ENCODE results near the gene NEUROD2. TPM values are rescaled to one million over a fixed set of nuclear protein-coding genes. Genes with fewer than 3 reads are reported as not detected.

NEUROD2 gene
- total RNA-seq, 1 donor from 2014 or later: not detected

GRCh38 chr17:39639043-39639442, 31.3 kb upstream of the NEUROD2 start:
- DNase-seq (no peak), ATAC-seq (no peak)
- Histone ChIP-seq H3K36me3 (no peaks in the 10 kb centered on the region), H3K27ac (no peak overlapping the region), H3K9me3 (no peaks in the 10 kb centered on the region), H3K4me3 (no peak overlapping the region), H3K27me3 (ENCODE audit: low read depth) (no peaks in the 10 kb centered on the region), H3K4me1 (peaks cover 80% of the 10 kb centered on the region)
- intact Hi-C loops (cut with DNase I): no loop called here
- TF ChIP-seq CTCF (IDR thresholded peaks at IDR 0.05): no peak

GRCh38 chr17:39638317-39638716, 30.6 kb upstream of the NEUROD2 start:
- peak overlapping the region; percentile 71 for H3K4me3 ChIP-seq
- no peaks in the 10 kb centered on the region for H3K27me3 ChIP-seq (ENCODE audit: low read depth)
- no peak overlapping the region for H3K27ac ChIP-seq
- H3K36me3 ChIP-seq: no peaks in the 10 kb centered on the region
- no peak for ATAC-seq
- DNase-seq: no peak
- TF ChIP-seq CTCF (IDR thresholded peaks at IDR 0.05): no peak
- H3K9me3 ChIP-seq: no peaks in the 10 kb centered on the region
- H3K4me1 ChIP-seq: peaks cover 73% of the 10 kb centered on the region
- intact Hi-C loops (cut with DNase I): no loop called here

GRCh38 chr17:39636927-39637736, 29.4 kb upstream of the NEUROD2 start, which contains the start of gene STARD3:
Gene STARD3 (plus strand): TSS chr17:39637144. CDS start chr17:39653532, 16,388 bp downstream.
- Histone ChIP-seq H3K27me3 (ENCODE audit: low read depth) (peaks cover 2% of the 10 kb centered on the region), H3K9me3 (no peaks in the 10 kb centered on the region), H3K4me3 (peak within 1 kb of the TSS; percentile 71), H3K4me1 (peaks cover 61% of the 10 kb centered on the region), H3K27ac (peak within 1 kb of the TSS; percentile 89), H3K36me3 (no peaks in the 10 kb centered on the region)
- DNase-seq: peak; percentile 97
- peak; percentile 93 to 95 for ATAC-seq
- TF ChIP-seq CTCF (IDR thresholded peaks at IDR 0.05): peak; percentile 24
- intact Hi-C loops (cut with DNase I): no loop called here

GRCh38 chr17:39636587-39636926, 28.8 kb upstream of the NEUROD2 start:
- Histone ChIP-seq H3K4me3 (peak overlapping the region; percentile 71), H3K36me3 (no peaks in the 10 kb centered on the region), H3K27ac (peak overlapping the region; percentile 89), H3K9me3 (no peaks in the 10 kb centered on the region), H3K27me3 (ENCODE audit: low read depth) (peaks cover 4% of the 10 kb centered on the region), H3K4me1 (peaks cover 56% of the 10 kb centered on the region)
- ATAC-seq: peak in 1 of 2 donors; percentile 3
- TF ChIP-seq CTCF (IDR thresholded peaks at IDR 0.05): no peak
- no peak for DNase-seq
- intact Hi-C loops (cut with DNase I): no loop called here

- DNase-seq (no peak), ATAC-seq (no peak)
- Histone ChIP-seq H3K9me3 (no peaks in the 10 kb centered on the region), H3K4me3 (no peak overlapping the region), H3K27ac (peak overlapping the region; percentile 89), H3K4me1 (peaks cover 47% of the 10 kb centered on the region), H3K36me3 (no peaks in the 10 kb centered on the region), H3K27me3 (ENCODE audit: low read depth) (peaks cover 4% of the 10 kb centered on the region)
- intact Hi-C loops (cut with DNase I): no loop called here
- no peak for TF ChIP-seq CTCF (IDR thresholded peaks at IDR 0.05)
Measured at GRCh38 chr17:39635614-39636176, 28.0 kb upstream of the NEUROD2 start.

Measured in lower lobe of right lung (tissue), 2 donors.